K562 (cell line): Measurements from ENCODE around the gene STAB1. TPM values are rescaled to one million over a fixed set of nuclear protein-coding genes. Genes with fewer than 3 reads are reported as not detected.

ENCODE experiments used
- AFF1 ChIP-seq, 2 experiments: fragments of 450-650 bp; IDR thresholded peaks; 2 replicates each; pipeline ENCODE4 v1.6.1; 2018; ENCODE audit warnings: mild to moderate bottlenecking in 2 of 2, low read depth in 1 of 2; ENCODE audit not compliant: partially characterized antibody in 2 of 2
- ARID1B ChIP-seq: fragments of 450-650 bp; IDR thresholded peaks from 2 replicates; pipeline ENCODE4 v1.6.1; 2016; ENCODE audit warnings: antibody characterized with exemption, mild to moderate bottlenecking, inconsistent platforms
- CBX8 ChIP-seq: fragments of 200-600 bp; sonication (generic); IDR thresholded peaks from 2 replicates; pipeline ENCODE4 v1.6.1; 2012; ENCODE audit warnings: borderline replicate concordance, mixed run types, low read depth, mild to moderate bottlenecking, moderate library complexity, mixed read lengths, low read length, control low read depth, inconsistent platforms; ENCODE audit not compliant: poor library complexity, severe bottlenecking; ENCODE audit errors: extremely low read depth
- DPF2 ChIP-seq: fragments of 450-650 bp; IDR thresholded peaks from 2 replicates; pipeline ENCODE4 v1.6.1; 2016
- EWSR1 ChIP-seq: fragments of 450-650 bp; IDR thresholded peaks from 2 replicates; pipeline ENCODE4 v1.6.1; 2018; ENCODE audit warnings: borderline replicate concordance, mild to moderate bottlenecking, low read depth, moderate library complexity; ENCODE audit not compliant: partially characterized antibody
- GATAD2B ChIP-seq: fragments of 450-650 bp; IDR thresholded peaks from 2 replicates; pipeline ENCODE4 v1.6.1; 2017; ENCODE audit warnings: mild to moderate bottlenecking, borderline replicate concordance
- PCBP2 ChIP-seq: fragments of 200-400 bp; formaldehyde crosslinking; IDR thresholded peaks from 2 replicates; pipeline ENCODE4 v1.6.1; 2018; ENCODE audit warnings: low read length, low read depth, mild to moderate bottlenecking, moderate library complexity; ENCODE audit not compliant: poor library complexity, severe bottlenecking
- RERE ChIP-seq: sonication (generic); formaldehyde crosslinking; IDR thresholded peaks from 2 replicates; pipeline ENCODE4 v1.8.0; 2023; ENCODE audit warnings: missing genetic modification reagents, mild to moderate bottlenecking, borderline replicate concordance
- RREB1 ChIP-seq: fragments of 250-450 bp; sonication (Bioruptor Pico); IDR thresholded peaks from 2 replicates; pipeline ENCODE4 v1.4.0; 2020
- SRSF3 ChIP-seq: fragments of 200-400 bp; formaldehyde crosslinking; IDR thresholded peaks from 2 replicates; pipeline ENCODE4 v1.6.1; 2016; ENCODE audit warnings: mild to moderate bottlenecking, low read length, moderate library complexity; ENCODE audit not compliant: insufficient read depth
- ZFP1 ChIP-seq: fragments of 450-650 bp; formaldehyde crosslinking; IDR thresholded peaks from 2 replicates; pipeline ENCODE4 v1.4.0; 2020; ENCODE audit warnings: mild to moderate bottlenecking, mixed read lengths
- polyA plus RNA-seq, 8 experiments: library from polyadenylated mRNA; depleted of rRNA in 4 of 8; stranded (reverse) in 5 of 8; unstranded in 3 of 8; fragments of >200 nt; fragmentation: Nextera tagmentation in 2 of 8; fragmentation: Illumina TruSeq in 1 of 8; extraction: Ambion mirVana in 2 of 8; extraction: Trizol in 1 of 8; gene quantifications; 2 replicates each; pipeline versions ENCODE4 v1.2.1 to v1.2.3, GENCODE V29; 2011 to 2014; ENCODE audit warnings: inconsistent platforms in 1 of 8, missing spikeins in 1 of 8
- total RNA-seq, 7 experiments: library from RNA; depleted of rRNA in 6 of 7; stranded (reverse); fragments of >200 nt in 6 of 7; fragmentation: Illumina TruSeq in 2 of 7; extraction: Trizol in 2 of 7; gene quantifications; 2 replicates each; pipeline versions ENCODE4 v1.2.1 to v1.2.3, GENCODE V29; 2011 to 2021; ENCODE audit warnings: low replicate concordance in 1 of 7

Gene STAB1
- total and polyA plus RNA-seq, 9 of the 15 experiments (the other 6 are each of a cell fraction or from before 2014, with no cell fraction given) = 0.20 to 3.9 (median 1.2) TPM

- TF ChIP-seq RREB1 (CRISPR knock-in tag) (no peak), CBX8 (no peak), PCBP2 (no peak), ARID1B (no peak), GATAD2B (no peak), DPF2 (no peak), ZFP1 (no peak), AFF1 (IDR thresholded peaks at IDR 0.05; ENCODE audit: low read depth in 1 of 2, partially characterized antibody in 2 of 2) (no peak), SRSF3 (no peak), RERE (CRISPR knock-in tag) (no peak), EWSR1 (no peak)
- TF ChIP-seq, all 486 proteins: peak for 0
Measured at GRCh38 chr3:52490939-52491526, 4.1 kb upstream of the STAB1 start (continued).
